Skeletal muscle tissue (tissue), 4 donors: ENCODE data around the gene MAPK14. TPM values are rescaled to one million over a fixed set of nuclear protein-coding genes. Genes with fewer than 3 reads are reported as not detected.
"Not testable (repeated sequence)": the region's sequence is repeated elsewhere in the genome, so short reads cannot be mapped to it uniquely, and the experiment has no call there.

Experiments used
- H3K27ac ChIP-seq: one replicate; pipeline ENCODE4 v1.7.0; 2013; ENCODE audit warnings: mild to moderate bottlenecking, low read depth, low read length, inconsistent platforms
- H3K27me3 ChIP-seq, 3 donors: one replicate each; pipeline ENCODE4 v1.7.0; 2013; ENCODE audit warnings: low read length in 3 of 3; ENCODE audit not compliant: control insufficient read depth in 3 of 3, insufficient read depth in 3 of 3
- H3K36me3 ChIP-seq, 3 donors: one replicate each; pipeline ENCODE4 v1.7.0; 2013; ENCODE audit warnings: low read length in 3 of 3; ENCODE audit not compliant: control insufficient read depth in 3 of 3, insufficient read depth in 3 of 3
- H3K4me1 ChIP-seq, 3 donors: one replicate each; pipeline ENCODE4 v1.7.0; 2013; ENCODE audit warnings: low read length in 3 of 3, mild to moderate bottlenecking in 3 of 3; ENCODE audit not compliant: control insufficient read depth in 3 of 3, insufficient read depth in 3 of 3
- H3K4me3 ChIP-seq, 3 donors: one replicate each; pipeline ENCODE4 v1.7.0; 2013; ENCODE audit warnings: low read length in 3 of 3
- H3K9ac ChIP-seq, 3 donors: one replicate each; pipeline ENCODE4 v1.7.0; 2013; ENCODE audit warnings: low read length in 3 of 3, mild to moderate bottlenecking in 3 of 3, moderate library complexity in 2 of 3, low read depth in 1 of 3
- H3K9me3 ChIP-seq, 3 donors: one replicate each; pipeline ENCODE4 v1.7.0; 2013; ENCODE audit warnings: low read length in 3 of 3; ENCODE audit not compliant: control insufficient read depth in 3 of 3
- total RNA-seq: library from RNA; depleted of rRNA; stranded (reverse); fragments of >200 nt; gene quantifications from one replicate; pipeline ENCODE4 v1.2.3, GENCODE V29; 2014
- donor health status: Osteomylitis.

Gene MAPK14
- total RNA-seq, 1 donor from 2014 or later, result 38.1 TPM

DNA sequence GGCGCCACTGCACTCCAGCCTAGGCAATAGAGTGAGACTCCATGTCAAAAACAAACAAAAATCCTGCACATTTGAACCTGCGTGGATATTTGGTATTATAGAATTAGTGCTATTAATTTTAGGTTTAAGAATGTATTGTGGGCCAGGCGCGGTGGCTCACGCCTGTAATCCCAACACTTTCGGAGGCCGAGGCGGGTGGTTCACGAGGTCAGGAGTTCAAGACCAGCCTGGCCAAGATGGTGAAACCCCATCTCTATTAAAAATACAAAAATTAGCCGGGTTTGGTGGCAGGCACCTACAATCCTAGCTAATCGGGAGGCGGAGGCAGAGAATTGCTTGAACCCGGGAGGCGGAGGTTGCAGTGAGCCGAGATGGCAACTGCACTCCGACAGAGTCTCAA lies 101.7 kb downstream of the MAPK14 start:
- peaks cover 0 to 55% (median 33%) of the 10 kb centered on the region in 3 donors for H3K27me3 ChIP-seq
- not testable (repeated sequence) for H3K9me3 ChIP-seq, H3K4me3 ChIP-seq, H3K9ac ChIP-seq, H3K27ac ChIP-seq, H3K36me3 ChIP-seq
- H3K4me1 ChIP-seq, result peaks cover 3 to 15% (median 9%) of the 10 kb centered on the region in 3 donors

DNA sequence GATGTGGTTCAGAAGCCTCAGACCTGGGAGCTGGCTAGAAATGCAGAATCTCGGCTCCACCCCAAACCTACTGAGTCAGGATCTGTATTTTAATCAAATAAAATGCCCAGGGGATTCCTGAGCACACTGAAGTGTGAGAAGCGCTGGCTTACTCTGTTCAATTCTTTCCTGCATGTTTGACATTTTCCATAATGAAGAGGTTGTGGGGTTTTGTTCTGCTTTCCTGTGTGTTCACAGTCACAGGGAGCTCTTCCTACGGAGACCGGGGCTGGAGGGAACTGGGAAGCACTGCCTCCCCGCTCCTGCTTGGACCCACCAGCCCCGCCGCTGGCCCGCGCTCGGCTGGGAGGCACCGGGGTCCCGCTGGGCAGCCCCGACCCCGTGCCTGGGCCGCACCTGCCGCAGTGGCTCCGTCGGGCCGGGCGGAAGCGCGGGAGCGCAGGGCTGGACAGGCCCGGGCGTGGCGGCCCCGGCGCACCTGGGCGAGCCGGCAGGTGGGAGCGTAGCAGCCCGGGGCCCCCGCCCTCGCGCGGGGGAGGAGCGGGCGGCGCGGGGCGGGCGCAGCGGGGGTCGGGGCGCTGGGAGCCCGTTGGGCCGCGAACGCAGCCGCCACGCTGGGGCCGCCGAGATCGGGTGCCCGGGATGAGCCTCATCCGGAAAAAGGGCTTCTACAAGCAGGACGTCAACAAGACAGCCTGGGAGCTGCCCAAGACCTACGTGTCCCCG lies 102.5 kb downstream of the MAPK14 start, which contains the start of gene MAPK13:
TSS of gene MAPK13 (plus strand) at position 573 of the 726 bp plus-strand sequence. CDS start at position 643, 70 bp downstream.
- H3K36me3 ChIP-seq, result no peaks in the 10 kb centered on the region
- H3K4me1 ChIP-seq, result peaks cover 3 to 15% (median 10%) of the 10 kb centered on the region in 3 donors
- peaks cover 0 to 55% (median 33%) of the 10 kb centered on the region in 3 donors for H3K27me3 ChIP-seq
- H3K9ac ChIP-seq, result peak within 1 kb of the TSS; percentile 22 to 50 (median 23)
- peak within 1 kb of the TSS; percentile 32 to 52 (median 43) for H3K4me3 ChIP-seq
- H3K27ac ChIP-seq, result peak within 1 kb of the TSS; percentile 7
- no peaks in the 10 kb centered on the region for H3K9me3 ChIP-seq

DNA sequence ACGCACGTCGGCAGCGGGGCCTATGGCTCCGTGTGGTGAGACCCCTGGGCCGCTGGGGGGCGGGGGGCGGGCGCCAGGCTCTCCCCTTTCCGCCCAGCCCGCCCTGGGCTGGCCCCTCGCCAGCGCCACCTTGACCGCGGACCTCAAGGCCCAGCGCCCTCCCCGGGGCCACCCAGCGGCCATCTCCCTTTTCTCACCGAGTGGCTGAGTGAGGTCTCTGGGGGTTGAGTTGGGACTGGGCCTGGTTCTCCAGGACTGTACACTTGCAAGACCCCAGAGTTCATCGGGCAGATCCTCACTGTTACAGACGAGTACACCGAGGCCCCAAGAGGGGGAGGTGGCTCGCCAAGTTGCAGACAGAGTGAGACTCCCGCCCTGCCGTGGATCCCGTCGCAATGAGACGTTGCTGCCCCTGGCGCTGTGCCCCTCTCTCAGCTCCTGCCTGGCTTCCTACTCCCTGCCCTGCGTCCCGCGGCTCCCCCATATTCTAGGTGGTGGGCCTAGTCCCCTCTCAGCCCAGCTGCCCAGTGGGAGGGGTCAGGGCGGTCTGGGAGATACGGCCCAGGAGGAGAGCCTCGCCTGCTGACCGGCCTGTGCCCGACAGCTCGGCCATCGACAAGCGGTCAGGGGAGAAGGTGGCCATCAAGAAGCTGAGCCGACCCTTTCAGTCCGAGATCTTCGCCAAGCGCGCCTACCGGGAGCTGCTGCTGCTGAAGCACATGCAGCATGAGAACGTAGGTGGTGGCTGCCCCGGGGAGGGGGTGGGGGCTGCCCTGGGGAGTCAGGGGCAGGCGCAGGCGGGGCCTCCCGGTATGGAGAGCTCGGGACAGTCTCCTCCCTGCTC lies 103.3 kb downstream of the MAPK14 start:
- H3K9me3 ChIP-seq, result no peaks in the 10 kb centered on the region
- peaks cover 0 to 53% (median 32%) of the 10 kb centered on the region in 3 donors for H3K27me3 ChIP-seq
- peaks cover 8 to 23% (median 18%) of the 10 kb centered on the region in 3 donors for H3K4me1 ChIP-seq
- H3K27ac ChIP-seq, result peak overlapping the region; percentile 7
- H3K4me3 ChIP-seq, result peak overlapping the region; percentile 14 to 52 (median 32)
- H3K36me3 ChIP-seq, result no peaks in the 10 kb centered on the region
- peak overlapping the region in 2 of 3 donors; percentile 23 to 50 for H3K9ac ChIP-seq

DNA sequence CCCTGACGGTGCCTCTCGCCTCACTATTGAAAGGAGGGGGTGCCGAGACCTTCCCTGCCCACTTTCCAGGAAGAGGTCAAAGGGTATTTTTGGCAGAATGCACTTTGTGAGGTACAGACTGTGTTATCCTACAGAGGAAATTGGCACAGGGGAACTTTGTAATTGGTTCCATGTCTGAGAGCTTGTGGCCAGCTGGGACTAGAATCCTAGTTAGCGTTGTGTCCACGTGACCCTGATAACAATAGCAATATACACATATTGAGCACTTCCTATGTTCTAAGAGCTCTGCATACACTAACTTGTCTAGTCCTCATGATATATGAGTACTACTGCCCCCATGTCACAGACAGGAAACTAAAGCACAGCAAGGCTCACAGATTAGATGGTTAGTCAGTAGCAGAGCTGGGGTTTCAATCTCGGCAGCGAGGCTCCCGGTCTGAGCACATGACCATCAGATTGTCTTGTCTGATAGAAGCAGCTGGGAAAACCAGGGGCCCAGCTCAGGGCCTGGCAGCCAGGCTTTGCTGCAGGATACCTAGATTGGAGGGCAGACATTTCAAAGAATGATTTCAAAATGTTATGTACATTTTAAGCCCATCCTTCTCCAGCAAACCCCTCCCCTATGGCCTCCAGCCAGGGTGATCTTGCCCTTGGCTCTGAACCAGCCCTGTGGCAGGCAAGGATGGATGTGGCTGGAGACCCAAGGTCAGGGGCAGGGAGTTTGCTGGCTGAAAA lies 104.1 kb downstream of the MAPK14 start:
- H3K36me3 ChIP-seq, result peaks cover 0 to under 1% (median 0%) of the 10 kb centered on the region in 3 donors
- H3K27me3 ChIP-seq, result peaks cover 0 to 48% (median 28%) of the 10 kb centered on the region in 3 donors
- peak overlapping the region in 2 of 3 donors; percentile 22 to 32 for H3K4me3 ChIP-seq
- H3K9me3 ChIP-seq, result no peaks in the 10 kb centered on the region
- H3K27ac ChIP-seq, result peak overlapping the region; percentile 7
- peaks cover 8 to 26% (median 18%) of the 10 kb centered on the region in 3 donors for H3K4me1 ChIP-seq
- no peak overlapping the region for H3K9ac ChIP-seq

DNA sequence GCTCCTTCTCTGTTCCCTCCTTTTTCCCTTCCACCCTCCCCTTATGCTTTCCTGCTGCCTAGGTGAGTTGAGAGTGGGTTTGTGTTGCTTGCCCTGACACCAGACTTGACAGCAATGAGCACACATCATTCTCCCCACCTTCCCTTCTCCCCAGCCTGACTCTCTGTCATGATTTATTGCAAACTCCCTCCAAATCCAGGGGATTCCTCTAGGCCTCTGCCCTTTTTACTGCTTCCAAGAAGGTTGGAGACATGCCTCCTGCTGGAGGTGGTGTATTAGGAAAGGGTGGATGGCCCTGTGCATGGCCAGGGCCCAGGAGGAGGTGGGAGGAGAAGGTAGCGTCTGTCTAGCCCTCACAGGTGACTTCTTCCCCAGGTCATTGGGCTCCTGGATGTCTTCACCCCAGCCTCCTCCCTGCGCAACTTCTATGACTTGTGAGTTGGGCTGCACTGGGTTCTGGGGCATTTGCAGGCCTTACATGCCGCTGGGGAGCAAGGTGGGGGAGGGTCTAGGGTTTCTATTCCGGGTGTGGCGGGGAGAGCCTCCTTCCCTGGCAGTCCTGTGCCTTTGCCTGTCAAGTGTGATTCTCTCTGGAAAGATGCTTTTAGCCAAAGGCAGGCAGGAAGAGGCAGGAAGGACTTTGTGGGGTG lies 104.8 kb downstream of the MAPK14 start:
- H3K27ac ChIP-seq, result no peak overlapping the region
- H3K27me3 ChIP-seq, result peaks cover 0 to 48% (median 27%) of the 10 kb centered on the region in 3 donors
- H3K4me3 ChIP-seq, result no peak overlapping the region

DNA sequence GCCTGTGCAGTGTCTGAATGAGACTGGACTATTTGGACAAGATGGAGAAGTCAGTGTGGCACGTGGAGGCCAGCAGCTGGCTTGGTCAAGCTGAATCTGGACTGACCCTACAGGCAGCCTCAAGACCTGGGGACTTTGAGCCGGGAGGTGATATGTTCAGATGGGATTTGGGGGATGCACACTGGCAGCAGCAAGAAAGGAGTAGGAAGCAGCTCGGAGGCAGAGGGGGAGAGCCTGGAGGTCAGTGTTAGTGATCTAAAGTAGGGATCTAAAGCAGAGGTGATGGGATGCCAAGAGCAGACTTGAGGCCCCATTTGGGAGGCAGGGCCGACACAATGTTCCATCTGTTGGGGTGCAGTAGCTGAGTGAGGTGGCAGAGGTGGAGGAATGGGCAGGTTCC lies 105.5 kb downstream of the MAPK14 start:
- no peak overlapping the region for H3K27ac ChIP-seq
- H3K4me3 ChIP-seq, result no peak overlapping the region
- H3K27me3 ChIP-seq, result peaks cover 0 to 40% (median 25%) of the 10 kb centered on the region in 3 donors
- H3K4me1 ChIP-seq, result peaks cover 5 to 18% (median 18%) of the 10 kb centered on the region in 3 donors
- no peaks in the 10 kb centered on the region for H3K9me3 ChIP-seq
- no peak overlapping the region for H3K9ac ChIP-seq
- peaks cover 0 to 3% (median 0%) of the 10 kb centered on the region in 3 donors for H3K36me3 ChIP-seq

More for the DNA sequence above, 104.8 kb downstream of the MAPK14 start:
- H3K9ac ChIP-seq, result no peak overlapping the region
- peaks cover 0 to 3% (median 0%) of the 10 kb centered on the region in 3 donors for H3K36me3 ChIP-seq
- H3K4me1 ChIP-seq, result peaks cover 7 to 23% (median 18%) of the 10 kb centered on the region in 3 donors
- no peaks in the 10 kb centered on the region for H3K9me3 ChIP-seq

DNA sequence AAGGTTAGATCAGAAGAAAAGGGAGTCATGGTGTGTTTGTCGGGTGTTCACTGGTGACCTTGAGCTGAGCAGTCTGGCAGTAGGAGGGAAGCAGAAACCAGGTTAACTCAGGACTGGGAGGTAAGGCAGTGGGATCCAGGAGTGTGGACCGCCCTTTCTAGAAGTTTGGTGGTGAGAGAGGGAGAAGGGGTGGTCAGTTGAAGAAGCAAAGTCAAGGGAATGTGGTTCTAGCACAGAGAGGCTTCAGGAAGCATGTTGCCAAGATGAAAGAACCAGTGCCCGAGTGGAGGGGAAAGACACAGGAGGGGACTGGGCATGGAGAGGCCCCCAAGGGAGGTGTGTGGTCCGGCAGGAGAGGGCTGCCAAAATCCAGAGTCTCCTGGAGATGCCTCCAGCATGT lies 106.3 kb downstream of the MAPK14 start:
- no peak overlapping the region for H3K9ac ChIP-seq
- peaks cover 5 to 18% (median 18%) of the 10 kb centered on the region in 3 donors for H3K4me1 ChIP-seq
- H3K36me3 ChIP-seq, result peaks cover 0 to 3% (median 0%) of the 10 kb centered on the region in 3 donors
- H3K4me3 ChIP-seq, result no peak overlapping the region
- H3K27me3 ChIP-seq, result peaks cover 0 to 33% (median 25%) of the 10 kb centered on the region in 3 donors
- H3K9me3 ChIP-seq, result no peaks in the 10 kb centered on the region
- no peak overlapping the region for H3K27ac ChIP-seq

DNA sequence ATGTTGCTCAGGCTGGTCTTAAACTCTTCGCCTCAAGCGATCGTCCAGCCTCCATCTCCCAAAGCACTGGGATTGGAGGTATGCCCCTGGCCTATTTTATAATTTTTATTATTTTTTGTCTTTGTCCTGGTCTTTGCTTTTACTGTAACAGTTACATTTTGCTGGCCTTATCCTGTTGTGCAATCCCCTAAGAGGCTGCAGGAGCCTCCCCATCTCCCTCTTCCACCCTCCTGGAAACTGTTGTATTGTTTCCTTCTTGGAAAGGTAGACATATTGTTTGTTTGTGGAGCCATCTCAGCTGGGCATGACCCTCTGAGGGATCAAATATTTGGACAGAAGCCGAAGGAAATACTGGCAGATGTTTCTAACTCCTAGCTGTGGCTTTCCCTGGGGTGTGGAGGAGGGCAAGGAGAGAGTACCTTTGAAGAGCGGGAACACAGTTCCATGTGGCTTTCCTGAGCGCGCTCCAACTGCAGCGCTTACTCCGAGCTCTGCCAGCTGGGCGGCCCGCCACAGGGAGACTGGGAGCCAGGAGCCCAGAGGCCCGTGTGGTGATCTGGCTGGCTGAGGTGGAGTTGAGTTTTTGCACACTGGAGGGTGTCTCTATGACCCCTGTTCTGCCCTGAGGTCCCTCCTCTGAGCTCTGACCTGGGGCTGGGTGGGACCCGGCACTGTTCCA lies 107.6 kb downstream of the MAPK14 start:
- H3K9me3 ChIP-seq, result no peaks in the 10 kb centered on the region
- H3K4me3 ChIP-seq, result no peak overlapping the region
- peaks cover 0 to 3% (median 0%) of the 10 kb centered on the region in 3 donors for H3K36me3 ChIP-seq
- H3K4me1 ChIP-seq, result peaks cover 8 to 26% (median 24%) of the 10 kb centered on the region in 3 donors
- H3K27ac ChIP-seq, result no peak overlapping the region
- peaks cover 0 to 26% (median 25%) of the 10 kb centered on the region in 3 donors for H3K27me3 ChIP-seq
- H3K9ac ChIP-seq, result no peak overlapping the region
